ENCODE data around the gene RPL22L1.

GRCh38 chr3:170869239-170869590 is 780 bp downstream of the RPL22L1 start:
- TF ChIP-seq GLIS3 (CRISPR knock-in tag; IDR thresholded peaks at IDR 0.05): no peak
- TF ChIP-seq, protein P1, sequence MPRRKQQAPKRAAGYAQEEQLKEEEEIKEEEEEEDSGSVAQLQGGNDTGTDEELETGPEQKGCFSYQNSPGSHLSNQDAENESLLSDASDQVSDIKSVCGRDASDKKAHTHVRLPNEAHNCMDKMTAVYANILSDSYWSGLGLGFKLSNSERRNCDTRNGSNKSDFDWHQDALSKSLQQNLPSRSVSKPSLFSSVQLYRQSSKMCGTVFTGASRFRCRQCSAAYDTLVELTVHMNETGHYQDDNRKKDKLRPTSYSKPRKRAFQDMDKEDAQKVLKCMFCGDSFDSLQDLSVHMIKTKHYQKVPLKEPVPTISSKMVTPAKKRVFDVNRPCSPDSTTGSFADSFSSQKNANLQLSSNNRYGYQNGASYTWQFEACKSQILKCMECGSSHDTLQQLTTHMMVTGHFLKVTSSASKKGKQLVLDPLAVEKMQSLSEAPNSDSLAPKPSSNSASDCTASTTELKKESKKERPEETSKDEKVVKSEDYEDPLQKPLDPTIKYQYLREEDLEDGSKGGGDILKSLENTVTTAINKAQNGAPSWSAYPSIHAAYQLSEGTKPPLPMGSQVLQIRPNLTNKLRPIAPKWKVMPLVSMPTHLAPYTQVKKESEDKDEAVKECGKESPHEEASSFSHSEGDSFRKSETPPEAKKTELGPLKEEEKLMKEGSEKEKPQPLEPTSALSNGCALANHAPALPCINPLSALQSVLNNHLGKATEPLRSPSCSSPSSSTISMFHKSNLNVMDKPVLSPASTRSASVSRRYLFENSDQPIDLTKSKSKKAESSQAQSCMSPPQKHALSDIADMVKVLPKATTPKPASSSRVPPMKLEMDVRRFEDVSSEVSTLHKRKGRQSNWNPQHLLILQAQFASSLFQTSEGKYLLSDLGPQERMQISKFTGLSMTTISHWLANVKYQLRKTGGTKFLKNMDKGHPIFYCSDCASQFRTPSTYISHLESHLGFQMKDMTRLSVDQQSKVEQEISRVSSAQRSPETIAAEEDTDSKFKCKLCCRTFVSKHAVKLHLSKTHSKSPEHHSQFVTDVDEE (CRISPR knock-in tag; IDR thresholded peaks at IDR 0.05): no peak
- no peak for TF ChIP-seq ZFP3 (CRISPR knock-in tag; IDR thresholded peaks at IDR 0.05)
- TF ChIP-seq, protein P2, sequence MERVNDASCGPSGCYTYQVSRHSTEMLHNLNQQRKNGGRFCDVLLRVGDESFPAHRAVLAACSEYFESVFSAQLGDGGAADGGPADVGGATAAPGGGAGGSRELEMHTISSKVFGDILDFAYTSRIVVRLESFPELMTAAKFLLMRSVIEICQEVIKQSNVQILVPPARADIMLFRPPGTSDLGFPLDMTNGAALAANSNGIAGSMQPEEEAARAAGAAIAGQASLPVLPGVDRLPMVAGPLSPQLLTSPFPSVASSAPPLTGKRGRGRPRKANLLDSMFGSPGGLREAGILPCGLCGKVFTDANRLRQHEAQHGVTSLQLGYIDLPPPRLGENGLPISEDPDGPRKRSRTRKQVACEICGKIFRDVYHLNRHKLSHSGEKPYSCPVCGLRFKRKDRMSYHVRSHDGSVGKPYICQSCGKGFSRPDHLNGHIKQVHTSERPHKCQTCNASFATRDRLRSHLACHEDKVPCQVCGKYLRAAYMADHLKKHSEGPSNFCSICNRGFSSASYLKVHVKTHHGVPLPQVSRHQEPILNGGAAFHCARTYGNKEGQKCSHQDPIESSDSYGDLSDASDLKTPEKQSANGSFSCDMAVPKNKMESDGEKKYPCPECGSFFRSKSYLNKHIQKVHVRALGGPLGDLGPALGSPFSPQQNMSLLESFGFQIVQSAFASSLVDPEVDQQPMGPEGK (CRISPR knock-in tag; IDR thresholded peaks at IDR 0.05; ENCODE audit: borderline replicate concordance): no peak
- no peak for TF ChIP-seq ISL1 (CRISPR knock-in tag; IDR thresholded peaks at IDR 0.05)
- TF ChIP-seq ZC3H10 (CRISPR knock-in tag; IDR thresholded peaks at IDR 0.05): no peak
- no peak for TF ChIP-seq ZFP30 (CRISPR knock-in tag; IDR thresholded peaks at IDR 0.05)
- TF ChIP-seq POU6F1 (CRISPR knock-in tag; IDR thresholded peaks at IDR 0.05; ENCODE audit: borderline replicate concordance, low read depth): no peak
